ENCODE measurements around the gene ADM5.

DNA sequence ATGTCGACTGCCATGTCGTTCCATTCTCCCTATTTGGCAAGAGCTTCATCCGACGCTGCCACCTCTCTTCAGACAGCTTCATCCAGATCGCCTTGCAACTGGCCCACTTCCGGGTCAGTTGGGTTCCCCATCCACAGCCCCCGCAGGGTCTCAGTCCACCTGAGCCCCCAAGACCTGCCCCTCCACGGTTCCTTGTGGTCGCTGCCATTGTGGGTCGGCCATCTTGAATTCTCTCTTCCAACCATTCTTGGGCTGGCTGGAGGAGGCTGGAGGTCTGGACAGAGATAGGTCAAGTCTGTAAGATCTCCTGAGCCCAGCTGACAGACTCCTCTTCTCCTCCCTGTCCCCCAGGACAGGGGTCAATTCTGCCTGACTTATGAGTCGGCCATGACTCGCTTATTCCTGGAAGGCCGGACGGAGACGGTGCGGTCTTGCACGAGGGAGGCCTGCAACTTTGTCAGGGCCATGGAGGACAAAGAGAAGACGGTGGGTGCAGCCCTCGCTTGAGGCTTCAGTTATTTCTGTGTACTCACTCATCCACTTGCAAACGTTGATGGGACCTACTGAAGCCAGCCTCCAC, 21.1 kb downstream of the ADM5 start:
- TF ChIP-seq YY1 (IDR thresholded peaks at IDR 0.05; ENCODE audit: insufficient read depth, insufficient read length) (no peak), ZNF274 (IDR thresholded peaks at IDR 0.05; ENCODE audit: low read depth, low read length) (no peak)
